GM18517 (cell line): ENCODE data around the gene SDR42E1.
"Not testable (repeated sequence)": the region's sequence is repeated elsewhere in the genome, so short reads cannot be mapped to it uniquely, and the experiment has no call there.

Source experiments
- ATAC-seq: cut with Tn5 transposase; IDR thresholded peaks from one replicate; pipeline ENCODE4 v1.9.1; 2021; ENCODE audit warnings: mild to moderate bottlenecking, moderate library complexity; ENCODE audit not compliant: unreplicated experiment

Gene SDR42E1

GRCh38 chr16:82040296-82040695, 29.0 kb upstream of the SDR42E1 start:
- ATAC-seq = no peak

DNA sequence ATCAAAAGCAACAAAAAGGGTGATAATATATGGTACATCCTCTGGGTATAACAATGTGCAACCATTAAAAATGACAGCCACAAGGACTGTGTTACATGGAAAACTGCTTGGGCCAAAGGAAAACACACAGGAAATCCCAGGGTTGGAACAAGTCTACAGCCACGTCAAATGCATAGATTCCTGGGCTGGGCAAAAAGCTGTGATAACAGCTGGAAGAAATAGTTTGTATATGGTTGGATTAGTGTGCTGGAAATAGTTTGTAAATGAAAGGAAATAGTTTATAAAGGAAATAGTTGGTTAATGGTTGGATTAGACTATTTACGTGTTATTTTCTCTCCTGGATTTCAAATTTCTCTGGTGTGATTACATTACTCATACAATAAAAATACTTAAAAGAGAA, 26.4 kb upstream of the SDR42E1 start:
- no peak for ATAC-seq

- no peak for ATAC-seq
Measured at GRCh38 chr16:82037251-82037650, 26.0 kb upstream of the SDR42E1 start.

GRCh38 chr16:82034981-82035612, 23.8 kb upstream of the SDR42E1 start, which contains the start of gene HSD17B2:
HSD17B2 (plus strand) TSS chr16:82035253; CDS start chr16:82035425, 172 bp downstream.
- no peak for ATAC-seq

DNA sequence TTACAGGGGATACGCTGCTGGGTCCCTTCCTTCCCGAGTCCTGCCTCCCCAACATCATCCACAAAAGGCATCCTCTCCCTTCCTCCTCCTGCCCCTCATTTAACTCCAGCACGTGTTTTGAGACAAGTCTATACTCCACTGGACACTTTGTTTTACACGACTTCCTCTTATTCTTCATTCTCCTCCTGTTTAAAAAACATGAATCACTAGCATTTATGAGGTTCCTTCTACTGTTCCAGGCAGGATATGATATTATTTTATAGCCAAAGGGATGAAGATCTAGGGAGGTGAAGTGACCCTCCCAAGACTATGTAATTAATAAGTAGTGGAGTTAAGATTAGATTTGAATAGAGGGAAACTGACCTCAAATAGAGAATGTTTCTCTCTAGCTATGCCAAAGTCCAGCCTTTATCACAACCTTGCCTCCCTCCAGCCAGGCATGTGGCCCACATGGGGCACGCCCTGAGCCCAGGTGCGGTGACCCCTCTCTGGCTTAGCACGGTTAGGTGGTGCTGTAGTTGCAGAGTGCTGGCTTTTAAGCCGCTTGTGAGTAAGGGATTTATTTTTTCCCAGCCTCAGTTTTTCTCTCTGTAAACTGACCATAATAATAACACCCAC, 22.5 kb upstream of the SDR42E1 start:
- ATAC-seq = no peak

- ATAC-seq = no peak
Measured at GRCh38 chr16:82033006-82033405, 21.7 kb upstream of the SDR42E1 start.

DNA sequence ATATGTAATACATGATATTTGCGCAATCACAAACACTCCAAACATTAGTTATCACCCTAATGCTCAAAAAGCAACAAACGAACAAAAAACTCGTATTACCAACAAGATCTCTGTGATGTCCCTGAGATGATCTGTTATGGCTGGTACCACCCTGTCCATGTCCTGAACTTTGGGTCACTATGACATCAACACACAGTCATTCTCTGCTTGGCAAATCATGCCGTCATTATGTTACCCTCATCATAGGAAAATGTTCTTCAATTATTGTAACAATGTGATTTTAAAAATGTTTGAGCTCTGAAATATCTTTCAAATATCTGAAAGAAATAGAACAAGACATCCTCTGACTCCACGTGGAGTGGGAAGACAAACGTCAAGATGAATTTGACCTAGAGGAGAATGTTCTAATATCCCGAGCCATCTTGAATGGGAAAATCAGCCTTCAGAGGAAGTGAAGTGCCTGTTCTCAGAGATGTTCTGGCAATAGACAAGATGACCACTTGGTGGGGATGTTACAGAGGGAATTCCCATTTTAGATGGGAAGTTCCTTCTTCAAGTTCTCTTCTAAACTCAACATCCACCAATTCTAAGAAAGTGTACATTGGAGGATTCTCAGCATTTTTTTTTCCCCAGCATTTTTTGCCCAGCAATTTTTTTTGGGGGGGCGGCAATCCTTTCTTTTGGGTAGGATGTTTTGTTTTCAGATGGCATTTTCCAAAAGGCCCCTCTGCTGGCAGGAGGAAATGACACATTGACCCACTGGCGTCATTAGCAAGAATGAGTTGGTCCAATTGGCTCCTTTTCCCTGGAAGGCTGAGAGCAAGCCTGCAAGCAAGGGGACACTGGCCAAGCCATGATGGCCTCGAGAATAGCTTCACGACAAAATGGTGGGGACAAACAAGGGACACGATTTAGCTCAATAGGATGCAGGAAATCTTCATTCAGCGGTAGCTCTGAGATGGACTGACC, 20.1 kb upstream of the SDR42E1 start:
- ATAC-seq = no peak

DNA sequence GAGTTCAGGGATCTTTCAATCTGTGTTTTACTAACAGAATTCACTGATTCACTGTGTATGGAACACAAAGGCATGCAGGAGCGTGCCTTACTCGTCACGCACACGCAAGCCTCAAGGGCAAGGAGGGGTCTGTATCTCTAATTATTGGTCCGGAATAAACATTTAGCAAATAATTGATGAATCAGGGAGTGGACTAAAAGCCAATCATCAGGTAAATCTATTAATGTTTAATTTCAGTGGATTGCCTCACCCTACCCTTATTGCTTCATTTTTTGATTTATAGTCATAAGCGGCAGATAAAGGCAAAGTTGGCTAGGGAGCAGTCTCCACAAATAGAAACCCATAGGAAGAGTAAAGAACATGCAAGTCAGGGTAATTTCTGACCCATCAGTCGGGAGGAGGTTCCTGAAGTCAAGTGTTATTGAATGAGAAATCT, 16.4 kb upstream of the SDR42E1 start:
- no peak for ATAC-seq

DNA sequence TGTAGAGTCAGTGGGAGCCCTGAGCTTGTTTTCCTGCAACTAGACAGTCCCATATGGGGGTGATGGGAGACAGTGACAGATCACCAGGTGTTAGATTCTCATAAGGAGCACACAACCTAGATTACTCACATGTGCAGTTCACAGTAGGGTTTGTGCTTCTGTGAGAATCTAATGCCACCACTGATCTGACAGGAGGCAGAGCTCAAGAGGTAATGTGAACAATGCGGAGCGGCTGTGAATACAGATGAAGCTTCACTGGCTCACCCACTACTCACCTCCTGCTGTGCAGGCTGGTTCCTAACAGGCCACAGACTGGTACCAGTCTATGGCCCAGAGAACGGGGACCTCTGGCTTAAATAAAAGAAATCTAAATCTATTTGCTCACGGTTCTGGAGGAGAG, 13.6 kb upstream of the SDR42E1 start:
- no peak for ATAC-seq

DNA sequence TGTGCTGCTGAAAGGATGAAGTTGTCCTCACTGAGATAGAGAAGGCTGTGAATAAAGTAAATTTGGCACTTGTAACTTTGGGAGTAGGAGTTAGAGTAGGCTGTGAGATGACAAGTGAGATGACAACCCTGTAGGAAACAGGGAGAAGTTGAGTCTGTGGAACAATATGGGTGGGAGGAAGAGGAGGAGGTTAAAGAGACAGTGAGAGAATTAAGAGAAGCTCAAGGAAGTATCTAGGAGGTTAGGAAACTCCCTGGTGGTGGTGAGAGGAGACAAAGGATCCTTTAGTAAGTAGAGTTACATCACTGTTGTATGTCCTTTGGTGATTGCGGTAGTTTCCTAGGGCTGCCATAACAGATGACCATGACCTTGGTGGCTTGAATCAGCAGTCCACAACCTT, 13.0 kb upstream of the SDR42E1 start:
- no peak for ATAC-seq

DNA sequence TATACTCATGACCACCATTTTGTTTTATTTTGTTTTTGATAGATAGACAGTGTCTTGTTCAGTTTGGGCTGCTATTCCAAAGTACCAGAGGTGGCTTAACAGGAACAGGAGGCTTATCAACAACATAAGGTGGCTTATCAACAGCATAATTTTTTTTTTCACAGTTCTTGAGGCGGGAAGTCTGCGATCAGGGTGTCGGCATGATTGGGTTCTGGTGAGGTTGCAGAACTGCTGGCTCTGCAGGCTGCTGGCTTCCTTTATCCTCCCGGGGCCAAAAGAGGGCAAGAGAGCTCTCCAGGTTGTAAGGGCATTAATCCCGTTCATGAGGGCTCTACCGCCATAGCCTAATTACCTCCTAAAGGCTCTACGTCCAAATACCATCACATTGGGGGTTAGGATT, 11.9 kb upstream of the SDR42E1 start:
- no peak for ATAC-seq

DNA sequence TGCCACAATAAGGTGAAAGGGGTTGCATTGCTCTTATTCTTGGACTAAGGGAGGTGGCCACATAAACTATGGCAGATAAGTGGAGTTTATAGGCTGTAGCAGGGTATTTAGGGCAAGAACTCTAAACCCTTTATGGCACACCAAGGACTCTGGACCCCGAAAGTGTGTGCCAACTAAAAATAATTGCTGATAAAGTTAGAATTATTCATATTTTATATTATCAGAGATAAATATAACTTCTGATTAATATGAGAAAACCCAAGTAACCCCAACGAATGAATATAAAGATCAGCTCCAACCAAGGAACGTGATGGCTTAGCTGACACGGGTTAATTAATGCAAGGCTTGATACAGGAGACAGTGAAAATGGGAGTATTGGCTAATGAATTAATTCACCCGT, 8.8 kb upstream of the SDR42E1 start:
- ATAC-seq = no peak

DNA sequence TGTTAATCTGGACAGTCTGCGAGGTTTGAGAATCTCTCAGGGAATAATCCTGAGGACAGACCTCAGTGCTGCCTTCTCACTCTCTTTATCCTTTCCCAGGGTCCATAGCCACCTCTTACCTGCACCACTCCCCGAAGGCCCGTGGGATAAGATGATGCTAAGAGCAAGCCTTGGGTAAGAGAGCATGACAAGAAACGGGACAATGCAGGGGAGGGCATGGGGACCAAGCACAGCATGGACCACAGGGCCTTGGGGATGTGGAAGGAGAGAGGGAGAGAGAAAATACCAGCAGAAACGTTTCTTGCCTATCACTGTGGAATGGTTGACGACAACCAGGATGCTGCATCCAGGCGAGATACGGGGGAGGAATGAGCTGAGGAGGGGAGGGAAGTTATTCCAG, 8.3 kb upstream of the SDR42E1 start:
- no peak for ATAC-seq

DNA sequence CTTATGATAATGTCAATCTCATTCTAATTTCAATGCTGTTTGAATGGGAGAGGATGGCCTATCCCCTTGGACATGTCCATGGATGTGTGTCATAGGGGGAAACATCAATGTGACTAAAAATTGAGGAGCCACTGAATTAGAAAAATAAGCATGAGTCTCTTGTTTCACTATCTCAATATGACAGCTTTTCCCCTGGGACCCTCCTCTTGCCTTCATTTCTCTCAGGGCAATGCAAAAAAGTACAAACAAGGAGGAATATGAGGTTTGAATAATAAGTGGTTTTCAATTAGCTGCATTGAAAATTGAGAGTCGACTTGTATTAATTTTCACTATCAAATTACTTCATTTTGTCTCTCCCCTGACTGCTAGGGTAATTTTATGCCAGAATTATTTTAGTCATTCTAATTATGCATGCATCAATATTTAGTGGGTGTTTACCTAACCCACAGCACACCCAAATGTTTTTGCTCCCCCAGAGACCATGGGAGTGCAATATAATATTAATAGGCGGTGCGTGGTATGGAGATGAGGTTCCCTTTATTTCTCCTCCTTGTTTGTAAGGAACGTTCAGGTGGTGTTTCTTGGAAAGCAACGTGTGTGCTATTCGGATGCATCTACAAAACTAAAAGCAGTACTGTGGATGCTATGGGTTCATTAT, 6.8 kb upstream of the SDR42E1 start:
- no peak for ATAC-seq

DNA sequence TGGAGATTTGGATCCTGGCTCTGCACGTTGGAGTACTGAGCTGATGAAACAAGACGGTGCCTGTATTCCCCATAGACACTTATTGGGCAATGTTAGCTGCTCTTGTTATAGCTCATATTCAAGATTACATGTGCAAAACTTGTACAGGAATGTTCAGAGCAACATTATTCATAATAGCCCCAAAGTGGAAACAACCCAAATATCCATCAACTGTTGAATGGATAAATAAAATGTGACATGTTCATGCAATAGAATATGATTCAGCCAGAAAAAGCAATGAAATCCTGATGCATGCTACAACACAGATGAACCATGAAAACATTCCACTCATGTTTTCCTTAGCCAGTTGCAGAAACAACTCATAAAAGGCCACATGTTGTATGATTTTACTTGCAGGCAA, 5.7 kb upstream of the SDR42E1 start:
- no peak for ATAC-seq

- ATAC-seq = no peak
Measured at GRCh38 chr16:82016263-82016662, 5.0 kb upstream of the SDR42E1 start.

GRCh38 chr16:82013139-82013538, 1.9 kb upstream of the SDR42E1 start:
- no peak for ATAC-seq

- no peak for ATAC-seq
Measured at GRCh38 chr16:82010649-82011048, 621 bp downstream of the SDR42E1 start.

DNA sequence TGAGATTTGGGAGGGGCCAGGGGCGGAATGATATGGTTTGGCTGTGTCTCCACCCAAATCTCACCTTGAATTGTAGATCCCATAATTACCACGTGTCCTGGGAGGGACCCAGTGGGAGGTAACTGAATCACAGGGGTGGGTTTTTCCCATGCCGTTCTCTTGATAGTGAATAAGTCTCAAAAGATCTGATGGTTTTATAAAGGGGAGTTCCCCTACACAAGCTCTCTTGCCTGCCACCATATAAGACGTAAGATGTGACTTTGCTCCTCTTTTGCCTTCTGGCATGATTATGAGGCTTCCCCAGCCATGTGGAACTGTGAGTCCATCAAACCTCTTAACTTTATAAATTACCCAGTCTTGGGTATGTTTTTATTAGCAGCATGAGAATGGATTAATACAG, 1.5 kb downstream of the SDR42E1 start:
- not testable (repeated sequence) for ATAC-seq

GRCh38 chr16:82008957-82009592, 2.2 kb downstream of the SDR42E1 start:
- no peak for ATAC-seq

GRCh38 chr16:82007189-82007588, 4.1 kb downstream of the SDR42E1 start:
- no peak for ATAC-seq
